Mucosa of descending colon (tissue), 3 donors: ENCODE data around the gene SORCS1. TPM values are rescaled to one million over a fixed set of nuclear protein-coding genes. Genes with fewer than 3 reads are reported as not detected.

Source experiments
- ATAC-seq: fragments of 200-7000 bp; cut with Tn5 transposase; one replicate; pipeline ENCODE4 v1.9.1; 2020; ENCODE audit warnings: mild to moderate bottlenecking, moderate library complexity
- DNase-seq, 3 donors: peaks; one replicate each; pipeline ENCODE4 v3.0.0-alpha.2; 2020
- H3K36me3 ChIP-seq: fragments of 200-600 bp; one replicate; pipeline ENCODE4 v1.8.0; 2021; ENCODE audit warnings: low read depth, mild to moderate bottlenecking
- H3K4me1 ChIP-seq: fragments of 200-600 bp; one replicate; pipeline ENCODE4 v1.8.0; 2021; ENCODE audit warnings: low read depth, mild to moderate bottlenecking
- H3K4me3 ChIP-seq: fragments of 200-600 bp; one replicate; pipeline ENCODE4 v1.8.0; 2021; ENCODE audit warnings: mild to moderate bottlenecking
- H3K9me3 ChIP-seq: fragments of 200-600 bp; one replicate; pipeline ENCODE4 v1.8.0; 2021; ENCODE audit warnings: mild to moderate bottlenecking
- intact Hi-C, 2 donors: fragments of 100-400 bp; cut with DNase I in 1 of 2; cut with micrococcal nuclease in 1 of 2; formaldehyde crosslinking; loops; one replicate each; pipeline versions ENCODE4 v1.11.0 to v1.11.1; 2022; cut with DNase I, micrococcal nuclease
- total RNA-seq, 3 donors: library from RNA; stranded (reverse); fragmentation: NEBNext Ultra II Directional in 2 of 3; extraction: Animal tissue kit (Norgen Biotek cat#: 25700) in 2 of 3; gene quantifications; one replicate each; pipeline versions ENCODE4 v1.2.1 to v1.2.4, GENCODE V29; 2021 to 2023
- TF ChIP-seq, protein P1 (sequence below): fragments of 200-600 bp; IDR thresholded peaks from one replicate; pipeline ENCODE4 v1.8.0; 2022; ENCODE audit warnings: antibody characterized with exemption, mild to moderate bottlenecking
- donor health status: DM: no; HTN: no; CAD: no; lungs with moderate emphysema.
- donor health status: DM: no; HTN: no; CAD: no.
- donor health status: DM: no; HTN: yes; CAD: no.

SORCS1 gene
- total RNA-seq, 3 donors from 2014 or later = 0.80 to 13.2 (median 0.93) TPM

DNA sequence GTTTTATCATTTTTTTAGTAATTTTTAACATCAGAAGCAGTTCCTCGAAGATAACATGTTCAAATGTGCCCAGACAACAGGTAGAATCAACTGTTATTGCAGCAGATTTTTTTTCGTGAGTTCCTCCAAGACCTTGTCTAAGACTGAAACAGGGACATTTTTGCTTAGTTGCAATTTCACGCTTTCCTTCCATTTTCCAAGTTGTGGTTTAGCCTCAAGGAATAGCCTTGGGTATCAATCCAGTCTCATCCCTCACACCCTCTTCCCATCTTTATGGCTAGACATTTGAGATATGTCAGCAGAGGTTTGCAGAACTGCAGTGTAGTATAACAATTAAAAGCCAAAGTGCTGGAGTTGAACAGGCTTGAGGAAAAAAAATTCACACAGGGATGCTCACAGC, 152.5 kb downstream of the SORCS1 start:
- H3K36me3 ChIP-seq = no peaks in the 10 kb centered on the region
- ATAC-seq = no peak
- intact Hi-C loops = no loop called here

DNA sequence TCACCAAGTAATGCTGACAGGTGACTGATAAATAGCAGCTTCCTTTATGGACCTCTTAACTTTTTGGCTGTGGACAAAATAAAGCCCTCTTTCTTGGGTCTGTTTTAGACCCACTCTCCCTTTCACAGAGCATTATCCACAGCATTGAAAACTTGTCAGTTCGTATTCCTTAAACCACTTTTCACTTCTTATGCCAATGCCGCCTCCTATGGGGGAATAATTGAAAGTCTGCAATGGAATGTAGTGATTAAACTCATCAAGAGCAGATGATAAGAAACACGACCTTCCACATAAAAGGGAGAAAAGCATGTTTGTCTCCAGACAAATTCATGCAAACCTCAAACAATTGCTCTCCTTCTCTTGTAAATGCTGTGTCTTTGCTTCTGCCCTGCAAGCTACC, 153.4 kb downstream of the SORCS1 start:
- intact Hi-C loops = no loop called here
- DNase-seq = peak in 1 of 3 donors; percentile 25
- TF ChIP-seq, protein P1, sequence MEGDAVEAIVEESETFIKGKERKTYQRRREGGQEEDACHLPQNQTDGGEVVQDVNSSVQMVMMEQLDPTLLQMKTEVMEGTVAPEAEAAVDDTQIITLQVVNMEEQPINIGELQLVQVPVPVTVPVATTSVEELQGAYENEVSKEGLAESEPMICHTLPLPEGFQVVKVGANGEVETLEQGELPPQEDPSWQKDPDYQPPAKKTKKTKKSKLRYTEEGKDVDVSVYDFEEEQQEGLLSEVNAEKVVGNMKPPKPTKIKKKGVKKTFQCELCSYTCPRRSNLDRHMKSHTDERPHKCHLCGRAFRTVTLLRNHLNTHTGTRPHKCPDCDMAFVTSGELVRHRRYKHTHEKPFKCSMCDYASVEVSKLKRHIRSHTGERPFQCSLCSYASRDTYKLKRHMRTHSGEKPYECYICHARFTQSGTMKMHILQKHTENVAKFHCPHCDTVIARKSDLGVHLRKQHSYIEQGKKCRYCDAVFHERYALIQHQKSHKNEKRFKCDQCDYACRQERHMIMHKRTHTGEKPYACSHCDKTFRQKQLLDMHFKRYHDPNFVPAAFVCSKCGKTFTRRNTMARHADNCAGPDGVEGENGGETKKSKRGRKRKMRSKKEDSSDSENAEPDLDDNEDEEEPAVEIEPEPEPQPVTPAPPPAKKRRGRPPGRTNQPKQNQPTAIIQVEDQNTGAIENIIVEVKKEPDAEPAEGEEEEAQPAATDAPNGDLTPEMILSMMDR = no peak

More for the DNA sequence above, 152.5 kb downstream of the SORCS1 start:
- TF ChIP-seq, protein P1 = no peak
- Histone ChIP-seq H3K9me3 (no peaks in the 10 kb centered on the region), H3K4me3 (no peak overlapping the region), H3K4me1 (no peaks in the 10 kb centered on the region)
- DNase-seq = no peak

DNA sequence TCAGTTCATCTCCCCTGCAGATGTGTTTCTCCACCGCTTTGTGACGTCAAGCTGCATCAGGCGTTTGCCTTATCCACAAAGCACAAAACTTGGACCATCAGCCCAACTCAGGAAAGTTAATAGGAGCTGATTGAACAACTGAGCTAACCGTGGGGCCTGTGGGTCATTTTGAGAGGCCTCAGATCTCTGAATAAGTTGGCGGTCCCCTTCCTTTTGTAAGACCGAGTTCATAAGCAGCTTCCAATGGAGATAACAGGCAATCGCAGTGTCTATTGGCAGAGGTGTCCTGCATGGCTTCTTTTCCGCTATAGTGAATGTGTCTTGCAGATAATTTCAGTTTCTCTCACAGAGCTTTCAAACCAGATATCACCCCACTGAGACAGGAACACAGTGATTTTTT, 154.0 kb downstream of the SORCS1 start:
- TF ChIP-seq, protein P1 = no peak

More for the DNA sequence above, 153.4 kb downstream of the SORCS1 start:
- Histone ChIP-seq H3K4me3 (no peak overlapping the region), H3K9me3 (no peaks in the 10 kb centered on the region), H3K36me3 (no peaks in the 10 kb centered on the region), H3K4me1 (no peaks in the 10 kb centered on the region)
- no peak for ATAC-seq

DNA sequence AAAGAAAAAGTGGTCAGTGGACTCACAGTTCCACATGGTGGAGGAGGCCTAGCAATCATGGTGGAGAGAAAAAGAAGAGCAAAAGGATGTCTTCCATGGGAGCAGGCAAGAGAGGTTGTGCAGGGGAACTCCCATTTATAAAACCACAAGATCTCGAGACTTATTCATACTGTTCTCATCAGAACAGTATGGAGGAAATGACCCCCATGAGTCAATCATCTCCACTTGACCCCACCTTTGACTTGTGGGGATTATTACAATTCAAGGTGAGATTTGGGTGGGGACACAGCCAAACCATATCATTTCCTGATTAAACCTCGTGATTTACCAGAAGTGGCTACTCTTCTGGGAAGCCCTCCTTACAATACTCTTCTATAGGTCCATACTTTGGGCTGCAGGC, 160.1 kb downstream of the SORCS1 start:
- DNase-seq = no peak
- TF ChIP-seq, protein P1 = no peak
- no peaks in the 10 kb centered on the region for H3K36me3 ChIP-seq
- ATAC-seq = no peak
- H3K4me3 ChIP-seq = no peak overlapping the region
- H3K4me1 ChIP-seq = no peaks in the 10 kb centered on the region
- intact Hi-C loops = no loop called here
- H3K9me3 ChIP-seq = no peaks in the 10 kb centered on the region

More for the DNA sequence above, 154.0 kb downstream of the SORCS1 start:
- DNase-seq (no peak), ATAC-seq (no peak)
- Histone ChIP-seq H3K9me3 (no peaks in the 10 kb centered on the region), H3K4me3 (no peak overlapping the region), H3K4me1 (no peaks in the 10 kb centered on the region), H3K36me3 (no peaks in the 10 kb centered on the region)
- intact Hi-C loops = no loop called here

DNA sequence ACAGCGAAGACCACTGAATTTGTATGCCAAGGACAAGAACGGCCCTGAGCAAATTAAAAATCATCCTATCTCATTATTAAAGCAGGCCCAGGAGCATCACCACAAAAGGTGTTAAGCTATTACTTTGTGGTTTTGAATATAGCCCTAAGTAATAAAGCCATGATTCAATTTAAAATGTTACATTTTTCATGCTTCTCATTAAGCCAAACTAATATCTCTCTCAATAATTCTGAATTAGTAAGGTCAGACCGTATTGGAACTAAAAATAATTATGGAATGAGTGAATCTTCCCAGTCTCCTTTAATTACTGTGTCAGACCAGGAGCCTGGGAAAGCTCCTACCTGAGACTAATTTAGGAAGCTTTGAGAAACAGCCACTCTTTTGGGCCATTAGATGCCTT, 162.4 kb downstream of the SORCS1 start:
- TF ChIP-seq, protein P1 = no peak
- DNase-seq (no peak), ATAC-seq (no peak)
- Histone ChIP-seq H3K4me1 (no peaks in the 10 kb centered on the region), H3K36me3 (no peaks in the 10 kb centered on the region), H3K9me3 (no peaks in the 10 kb centered on the region), H3K4me3 (no peak overlapping the region)
- intact Hi-C loops = no loop called here

DNA sequence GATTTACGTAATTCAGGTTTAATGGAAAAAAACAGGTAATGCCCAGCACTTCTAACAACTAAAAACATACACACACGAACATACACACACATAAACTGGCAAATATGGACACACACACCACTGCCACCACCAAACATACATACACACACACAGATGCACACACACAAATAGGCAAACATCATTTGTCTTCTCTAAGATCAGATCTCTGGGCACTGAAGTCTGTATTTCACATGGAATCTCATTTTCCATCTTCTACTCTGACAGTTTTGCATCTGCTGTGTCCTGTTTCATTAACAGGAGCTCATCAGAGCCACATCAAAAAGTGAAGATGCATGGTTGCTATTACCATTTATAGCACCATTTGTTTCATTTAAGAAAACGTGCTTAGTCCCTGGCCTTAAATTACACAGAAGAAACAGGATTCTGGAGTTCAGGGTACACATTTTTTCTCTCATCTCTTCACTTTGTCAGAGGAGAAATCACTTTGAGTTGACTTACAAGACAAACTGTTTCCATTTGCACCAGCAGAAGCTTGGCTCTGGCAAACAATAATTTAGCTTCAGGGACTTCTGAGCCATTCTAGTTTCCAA, 165.3 kb downstream of the SORCS1 start:
- intact Hi-C loops = no loop called here

More for the DNA sequence above, 165.3 kb downstream of the SORCS1 start:
- DNase-seq (no peak), ATAC-seq (no peak)
- Histone ChIP-seq H3K4me1 (no peaks in the 10 kb centered on the region), H3K36me3 (no peaks in the 10 kb centered on the region), H3K9me3 (no peaks in the 10 kb centered on the region), H3K4me3 (no peak overlapping the region)
- TF ChIP-seq, protein P1 = no peak
